HepG2 (cell line): ENCODE measurements around the gene FKBP1B. TPM values are rescaled to one million over a fixed set of nuclear protein-coding genes. Genes with fewer than 3 reads are reported as not detected.

ENCODE experiments used
- CREM ChIP-seq, 2 experiments: sonication (generic) in 1 of 2; formaldehyde crosslinking in 1 of 2; IDR thresholded peaks; 2 replicates each; pipeline versions ENCODE4 v1.4.0 to v1.6.1; 2016 to 2020; ENCODE audit warnings: antibody characterized with exemption in 1 of 2, mild to moderate bottlenecking in 1 of 2, missing genetic modification reagents in 1 of 2
- ELF3 ChIP-seq: IDR thresholded peaks from 2 replicates; pipeline ENCODE4 v1.6.1; 2016; ENCODE audit warnings: missing genetic modification reagents, missing compliant biosample characterization
- HMG20B ChIP-seq: conservative IDR thresholded peaks from 2 replicates; pipeline ENCODE4 v1.6.1; 2016; ENCODE audit warnings: missing genetic modification reagents, missing compliant biosample characterization
- HOXA9 ChIP-seq: sonication (generic); formaldehyde crosslinking; IDR thresholded peaks from 2 replicates; pipeline ENCODE4 v1.8.1; 2022; ENCODE audit warnings: missing genetic modification reagents, mild to moderate bottlenecking, moderate library complexity, borderline replicate concordance
- KMT2B ChIP-seq: IDR thresholded peaks from 2 replicates; pipeline ENCODE4 v1.6.1; 2016; ENCODE audit warnings: missing genetic modification reagents, missing compliant biosample characterization
- NRL ChIP-seq: sonication (generic); formaldehyde crosslinking; IDR thresholded peaks from 2 replicates; pipeline ENCODE4 v1.5.0; 2020; ENCODE audit warnings: missing genetic modification reagents, mild to moderate bottlenecking, moderate library complexity, borderline replicate concordance
- RNF2 ChIP-seq: fragments of 450-650 bp; conservative IDR thresholded peaks from 2 replicates; pipeline ENCODE4 v1.6.1; 2016; ENCODE audit warnings: low read depth
- SMARCC2 ChIP-seq: fragments of 450-650 bp; IDR thresholded peaks from 2 replicates; pipeline ENCODE4 v1.6.1; 2017; ENCODE audit warnings: antibody characterized with exemption, mild to moderate bottlenecking
- THRA ChIP-seq: sonication (generic); formaldehyde crosslinking; IDR thresholded peaks from 2 replicates; pipeline ENCODE4 v1.4.0; 2020; ENCODE audit warnings: missing genetic modification reagents, borderline replicate concordance
- TP53 ChIP-seq: sonication (generic); formaldehyde crosslinking; conservative IDR thresholded peaks from 2 replicates; pipeline ENCODE4 v1.4.0; 2020; ENCODE audit warnings: missing genetic modification reagents
- ZMYM3 ChIP-seq: sonication (generic); formaldehyde crosslinking; IDR thresholded peaks from 2 replicates; pipeline ENCODE4 v1.5.1; 2020; ENCODE audit warnings: mild to moderate bottlenecking, missing genetic modification reagents
- ZNF33B ChIP-seq: sonication (generic); formaldehyde crosslinking; IDR thresholded peaks from 2 replicates; pipeline ENCODE4 v1.5.1; 2020; ENCODE audit warnings: mild to moderate bottlenecking, missing genetic modification reagents
- ZNF44 ChIP-seq: sonication (generic); formaldehyde crosslinking; IDR thresholded peaks from 2 replicates; pipeline ENCODE4 v1.5.1; 2020; ENCODE audit warnings: mild to moderate bottlenecking, missing genetic modification reagents
- ZNF674 ChIP-seq: sonication (generic); formaldehyde crosslinking; IDR thresholded peaks from 2 replicates; pipeline ENCODE4 v1.5.0; 2020; ENCODE audit warnings: low read depth, mild to moderate bottlenecking, missing genetic modification reagents
- ZNF839 ChIP-seq: sonication (generic); formaldehyde crosslinking; IDR thresholded peaks from 2 replicates; pipeline ENCODE4 v1.4.0; 2020; ENCODE audit warnings: missing genetic modification reagents, mild to moderate bottlenecking, borderline replicate concordance
- polyA plus RNA-seq, 8 experiments: library from polyadenylated mRNA; depleted of rRNA in 3 of 8; stranded (reverse) in 7 of 8; unstranded in 1 of 8; fragments of >200 nt; fragmentation: Illumina TruSeq in 4 of 8; extraction: Trizol in 4 of 8; gene quantifications; 2 replicates each; pipeline versions ENCODE4 v1.2.1 to v1.2.3, GENCODE V29; 2011 to 2016; ENCODE audit warnings: low read depth in 4 of 8, missing spikeins in 1 of 8, mixed read lengths in 1 of 8; ENCODE audit not compliant: insufficient read depth in 1 of 8
- total RNA-seq, 5 experiments: library from RNA; depleted of rRNA; stranded (reverse); fragments of >200 nt; fragmentation: Illumina TruSeq; extraction: Trizol; gene quantifications; 2 replicates each; pipeline ENCODE4 v1.2.3, GENCODE V29; 2016; ENCODE audit warnings: low read depth in 1 of 5
- TF ChIP-seq, protein P1 (sequence below): sonication (generic); formaldehyde crosslinking; IDR thresholded peaks from 2 replicates; pipeline ENCODE4 v1.5.0; 2020; ENCODE audit warnings: mild to moderate bottlenecking, missing genetic modification reagents, moderate library complexity
- TF ChIP-seq, protein P2 (sequence below): sonication (generic); formaldehyde crosslinking; IDR thresholded peaks from 2 replicates; pipeline ENCODE4 v1.5.0; 2020; ENCODE audit warnings: mild to moderate bottlenecking, missing genetic modification reagents, borderline replicate concordance
- TF ChIP-seq, protein P3 (sequence below): IDR thresholded peaks from 2 replicates; pipeline ENCODE4 v1.6.1; 2012; ENCODE audit warnings: inconsistent platforms
- TF ChIP-seq, protein P4 (sequence below): sonication (generic); formaldehyde crosslinking; IDR thresholded peaks from 2 replicates; pipeline ENCODE4 v1.5.0; 2020; ENCODE audit warnings: mild to moderate bottlenecking, missing genetic modification reagents, borderline replicate concordance

The FKBP1B gene
- total and polyA plus RNA-seq, 2 of the 13 experiments (the other 11 are each of a cell fraction or from before 2014, with no cell fraction given), result 35.2 to 96.3 TPM

DNA sequence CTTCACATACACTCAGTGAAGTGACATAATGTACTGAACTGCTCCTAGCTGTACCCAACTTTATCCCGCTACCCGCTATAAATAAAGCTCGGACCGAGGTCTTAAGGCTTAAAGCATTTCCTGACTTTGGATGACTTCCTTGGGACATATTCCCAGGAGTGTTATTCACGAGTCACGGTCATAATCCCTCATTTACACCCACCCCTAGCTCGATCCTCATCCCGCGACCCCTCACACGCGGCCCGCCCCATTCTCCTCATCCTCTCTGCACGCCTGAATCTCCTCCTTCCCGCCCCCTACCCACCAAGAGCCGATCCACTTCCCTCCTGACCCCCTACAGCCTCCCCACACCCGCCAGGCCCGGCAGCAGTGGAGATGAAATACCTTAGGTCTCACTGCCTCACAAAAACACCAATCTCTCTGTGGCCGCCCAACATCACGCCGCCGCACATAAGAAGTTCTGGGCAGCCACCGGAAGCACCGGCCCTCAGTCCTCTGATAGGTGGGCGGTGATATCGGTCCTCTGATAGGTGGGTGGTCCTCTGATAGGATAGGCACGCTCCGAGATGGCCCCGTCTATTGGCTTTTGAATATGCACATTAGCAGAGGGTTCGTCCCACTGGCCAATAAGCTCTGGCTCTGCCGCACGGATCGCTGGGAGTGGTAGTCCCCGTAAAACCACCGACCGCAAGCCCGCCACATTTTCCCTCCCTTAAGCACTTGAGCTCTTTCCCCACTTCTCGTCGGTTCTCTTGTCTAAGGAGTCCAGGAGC is 2.4 kb upstream of the FKBP1B start, which contains the start of gene WDCP (continued):
- TF ChIP-seq, protein P1, sequence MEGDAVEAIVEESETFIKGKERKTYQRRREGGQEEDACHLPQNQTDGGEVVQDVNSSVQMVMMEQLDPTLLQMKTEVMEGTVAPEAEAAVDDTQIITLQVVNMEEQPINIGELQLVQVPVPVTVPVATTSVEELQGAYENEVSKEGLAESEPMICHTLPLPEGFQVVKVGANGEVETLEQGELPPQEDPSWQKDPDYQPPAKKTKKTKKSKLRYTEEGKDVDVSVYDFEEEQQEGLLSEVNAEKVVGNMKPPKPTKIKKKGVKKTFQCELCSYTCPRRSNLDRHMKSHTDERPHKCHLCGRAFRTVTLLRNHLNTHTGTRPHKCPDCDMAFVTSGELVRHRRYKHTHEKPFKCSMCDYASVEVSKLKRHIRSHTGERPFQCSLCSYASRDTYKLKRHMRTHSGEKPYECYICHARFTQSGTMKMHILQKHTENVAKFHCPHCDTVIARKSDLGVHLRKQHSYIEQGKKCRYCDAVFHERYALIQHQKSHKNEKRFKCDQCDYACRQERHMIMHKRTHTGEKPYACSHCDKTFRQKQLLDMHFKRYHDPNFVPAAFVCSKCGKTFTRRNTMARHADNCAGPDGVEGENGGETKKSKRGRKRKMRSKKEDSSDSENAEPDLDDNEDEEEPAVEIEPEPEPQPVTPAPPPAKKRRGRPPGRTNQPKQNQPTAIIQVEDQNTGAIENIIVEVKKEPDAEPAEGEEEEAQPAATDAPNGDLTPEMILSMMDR (CRISPR knock-in tag), result 0 out of 2 replicates have a peak, but pooled peaks have one; percentile 10
- no peak for TF ChIP-seq HOXA9 (CRISPR knock-in tag)
- TF ChIP-seq SMARCC2, result no peak
- peak; percentile 84 for TF ChIP-seq CREM (IDR thresholded peaks at IDR 0.05)
- TF ChIP-seq CREM (CRISPR knock-in tag; IDR thresholded peaks at IDR 0.05), result no peak
- TF ChIP-seq ZMYM3 (CRISPR knock-in tag), result no peak
- peak; percentile 21; the same call in 1 of the 2 replicates for TF ChIP-seq NRL (CRISPR knock-in tag)
- TF ChIP-seq, protein P2, sequence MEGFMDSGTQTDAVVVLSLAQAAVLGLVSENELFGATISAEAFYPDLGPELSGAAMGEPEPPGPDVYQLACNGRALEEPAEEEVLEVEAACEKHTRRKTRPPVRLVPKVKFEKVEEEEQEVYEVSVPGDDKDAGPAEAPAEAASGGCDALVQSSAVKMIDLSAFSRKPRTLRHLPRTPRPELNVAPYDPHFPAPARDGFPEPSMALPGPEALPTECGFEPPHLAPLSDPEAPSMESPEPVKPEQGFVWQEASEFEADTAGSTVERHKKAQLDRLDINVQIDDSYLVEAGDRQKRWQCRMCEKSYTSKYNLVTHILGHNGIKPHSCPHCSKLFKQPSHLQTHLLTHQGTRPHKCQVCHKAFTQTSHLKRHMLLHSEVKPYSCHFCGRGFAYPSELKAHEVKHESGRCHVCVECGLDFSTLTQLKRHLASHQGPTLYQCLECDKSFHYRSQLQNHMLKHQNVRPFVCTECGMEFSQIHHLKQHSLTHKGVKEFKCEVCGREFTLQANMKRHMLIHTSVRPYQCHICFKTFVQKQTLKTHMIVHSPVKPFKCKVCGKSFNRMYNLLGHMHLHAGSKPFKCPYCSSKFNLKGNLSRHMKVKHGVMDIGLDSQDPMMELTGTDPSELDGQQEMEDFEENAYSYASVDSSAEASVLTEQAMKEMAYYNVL (CRISPR knock-in tag), result peak; percentile 68; the same call in 1 of the 2 replicates
- no peak for TF ChIP-seq RNF2
- peak; percentile 19; the same call in 1 of the 2 replicates for TF ChIP-seq HMG20B
- peak; percentile 28 for TF ChIP-seq ZNF44
- TF ChIP-seq, protein P3, sequence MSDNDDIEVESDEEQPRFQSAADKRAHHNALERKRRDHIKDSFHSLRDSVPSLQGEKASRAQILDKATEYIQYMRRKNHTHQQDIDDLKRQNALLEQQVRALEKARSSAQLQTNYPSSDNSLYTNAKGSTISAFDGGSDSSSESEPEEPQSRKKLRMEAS, result peak; percentile 46; the same call in 1 of the 2 replicates
- 0 out of 2 replicates have a peak, but pooled peaks have one; percentile 20 for TF ChIP-seq TP53 (CRISPR knock-in tag)
- TF ChIP-seq ELF3 (CRISPR knock-in tag), result no peak
- TF ChIP-seq ZNF33B (CRISPR knock-in tag), result no peak
- TF ChIP-seq ZNF674 (CRISPR knock-in tag), result no peak
- TF ChIP-seq THRA (CRISPR knock-in tag), result 0 out of 2 replicates have a peak, but pooled peaks have one; percentile 47
- TF ChIP-seq, protein P4, sequence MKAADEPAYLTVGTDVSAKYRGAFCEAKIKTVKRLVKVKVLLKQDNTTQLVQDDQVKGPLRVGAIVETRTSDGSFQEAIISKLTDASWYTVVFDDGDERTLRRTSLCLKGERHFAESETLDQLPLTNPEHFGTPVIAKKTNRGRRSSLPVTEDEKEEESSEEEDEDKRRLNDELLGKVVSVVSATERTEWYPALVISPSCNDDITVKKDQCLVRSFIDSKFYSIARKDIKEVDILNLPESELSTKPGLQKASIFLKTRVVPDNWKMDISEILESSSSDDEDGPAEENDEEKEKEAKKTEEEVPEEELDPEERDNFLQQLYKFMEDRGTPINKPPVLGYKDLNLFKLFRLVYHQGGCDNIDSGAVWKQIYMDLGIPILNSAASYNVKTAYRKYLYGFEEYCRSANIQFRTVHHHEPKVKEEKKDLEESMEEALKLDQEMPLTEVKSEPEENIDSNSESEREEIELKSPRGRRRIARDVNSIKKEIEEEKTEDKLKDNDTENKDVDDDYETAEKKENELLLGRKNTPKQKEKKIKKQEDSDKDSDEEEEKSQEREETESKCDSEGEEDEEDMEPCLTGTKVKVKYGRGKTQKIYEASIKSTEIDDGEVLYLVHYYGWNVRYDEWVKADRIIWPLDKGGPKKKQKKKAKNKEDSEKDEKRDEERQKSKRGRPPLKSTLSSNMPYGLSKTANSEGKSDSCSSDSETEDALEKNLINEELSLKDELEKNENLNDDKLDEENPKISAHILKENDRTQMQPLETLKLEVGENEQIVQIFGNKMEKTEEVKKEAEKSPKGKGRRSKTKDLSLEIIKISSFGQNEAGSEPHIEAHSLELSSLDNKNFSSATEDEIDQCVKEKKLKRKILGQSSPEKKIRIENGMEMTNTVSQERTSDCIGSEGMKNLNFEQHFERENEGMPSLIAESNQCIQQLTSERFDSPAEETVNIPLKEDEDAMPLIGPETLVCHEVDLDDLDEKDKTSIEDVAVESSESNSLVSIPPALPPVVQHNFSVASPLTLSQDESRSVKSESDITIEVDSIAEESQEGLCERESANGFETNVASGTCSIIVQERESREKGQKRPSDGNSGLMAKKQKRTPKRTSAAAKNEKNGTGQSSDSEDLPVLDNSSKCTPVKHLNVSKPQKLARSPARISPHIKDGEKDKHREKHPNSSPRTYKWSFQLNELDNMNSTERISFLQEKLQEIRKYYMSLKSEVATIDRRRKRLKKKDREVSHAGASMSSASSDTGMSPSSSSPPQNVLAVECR (CRISPR knock-in tag), result peak; percentile 86
- TF ChIP-seq KMT2B (CRISPR knock-in tag), result peak; percentile 58; the same call in 1 of the 2 replicates
- TF ChIP-seq ZNF839, result no peak; the same call in 1 of the 2 replicates
